ENCODE measurements around the gene MEGF10.

MEGF10 gene

DNA sequence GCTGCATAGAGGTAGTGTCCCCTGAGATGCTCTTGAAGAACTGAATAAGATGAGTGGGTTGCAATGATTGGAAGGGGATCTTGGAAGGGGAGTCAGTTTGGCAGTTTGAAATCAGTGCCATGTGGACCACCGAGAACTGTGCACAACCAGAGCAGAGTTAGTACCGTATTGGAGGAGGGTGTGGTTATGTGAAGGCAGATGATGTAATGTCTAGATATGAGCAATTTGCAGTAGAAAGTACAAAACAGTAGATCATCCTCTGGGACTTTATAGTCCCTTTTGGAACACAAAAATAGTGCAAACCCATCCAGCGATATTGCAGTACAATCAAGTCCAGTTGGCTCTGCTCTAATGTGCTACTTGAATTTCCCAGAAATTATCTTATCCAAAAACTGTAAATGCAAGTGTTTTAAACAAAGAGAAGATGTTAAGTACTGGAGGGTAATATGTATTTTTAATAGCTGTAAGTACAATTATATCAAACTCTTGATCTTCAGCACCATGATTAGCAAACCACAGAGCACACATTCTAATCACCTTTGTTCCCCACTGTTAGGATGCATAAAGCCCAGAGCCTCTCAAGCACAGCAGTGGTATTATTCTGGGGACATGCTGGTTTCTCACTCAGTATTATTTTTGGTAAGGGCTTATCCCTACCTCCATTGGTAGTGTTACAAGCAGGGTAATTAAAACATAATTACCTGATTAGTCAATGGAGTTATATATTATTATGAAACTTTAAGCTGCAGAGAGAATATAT lies 41.5 kb downstream of the MEGF10 start:
- no peak for DNase-seq

DNA sequence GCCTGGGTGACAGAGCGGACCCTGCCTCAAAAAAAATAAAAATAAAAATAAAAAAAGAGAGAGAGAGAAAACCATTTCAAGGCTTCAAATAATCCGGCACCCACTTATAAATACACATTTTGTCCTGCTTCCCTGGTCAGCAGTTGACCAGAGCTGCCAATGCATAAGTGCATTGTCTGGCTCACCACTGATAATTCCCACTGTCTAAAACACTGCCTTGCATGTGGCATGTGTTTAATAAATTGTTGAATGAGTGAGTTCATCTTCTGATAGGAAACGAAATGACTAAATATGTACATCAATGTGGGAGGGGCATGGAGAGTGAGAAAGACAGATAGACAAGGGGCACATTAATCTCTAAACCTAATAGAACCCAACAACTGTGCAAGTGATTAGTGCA lies 42.9 kb downstream of the MEGF10 start:
- DNase-seq, result no peak

DNA sequence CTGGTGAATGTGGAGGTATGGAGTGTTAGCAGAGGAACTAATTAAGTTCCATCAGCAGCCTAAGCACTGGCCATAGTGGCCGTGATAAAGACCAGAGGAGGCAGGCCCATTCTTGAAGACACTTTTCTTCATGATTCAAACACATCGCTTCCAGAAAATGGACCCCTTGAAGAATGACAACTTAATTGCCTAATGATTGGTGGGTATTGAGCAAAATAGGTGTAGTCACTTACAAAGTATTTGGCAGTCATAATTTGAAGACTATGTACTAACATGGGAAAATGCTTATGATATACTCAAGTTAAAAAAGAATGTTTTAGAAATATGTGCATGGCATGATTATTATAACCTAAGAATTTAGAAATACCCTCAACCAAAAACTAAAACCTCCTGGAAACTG lies 44.8 kb downstream of the MEGF10 start:
- no peak for DNase-seq

DNA sequence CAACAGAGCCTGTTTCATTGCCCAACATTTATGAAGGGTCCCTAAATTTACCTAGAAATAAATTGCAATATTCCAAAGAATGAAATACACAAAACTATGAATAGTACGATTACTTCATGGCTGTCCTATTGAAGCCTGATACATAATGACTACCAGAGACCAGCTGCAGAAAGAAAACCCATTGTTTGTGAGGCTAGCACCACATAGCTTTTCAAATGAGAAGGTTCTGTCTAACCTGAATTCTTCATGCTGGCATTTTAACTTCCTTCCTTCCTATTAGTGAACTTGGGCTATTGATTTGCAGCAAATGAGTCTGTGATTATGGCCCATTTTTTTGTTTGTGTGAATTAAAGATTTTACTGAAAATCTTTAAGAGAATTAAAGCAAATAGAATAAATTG lies 47.3 kb downstream of the MEGF10 start:
- DNase-seq, result no peak

DNA sequence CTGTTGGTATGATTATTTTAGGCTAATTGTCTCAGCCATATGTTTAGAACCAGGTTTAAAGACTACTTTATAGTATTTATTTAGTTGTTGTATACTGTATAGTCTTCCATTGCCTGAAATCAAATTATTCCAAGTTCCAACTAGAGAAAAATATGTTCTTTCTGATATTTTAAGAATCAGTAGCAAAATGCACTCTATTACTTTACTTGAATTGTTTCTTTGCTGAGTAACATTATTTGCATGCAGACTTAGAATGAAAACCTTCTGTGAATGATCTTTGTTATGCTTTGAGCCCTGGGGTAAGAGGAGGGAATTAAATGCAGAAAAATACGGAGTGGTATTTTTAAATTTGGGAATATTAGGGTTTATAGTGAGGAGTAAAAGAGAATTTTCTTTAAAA lies 47.9 kb downstream of the MEGF10 start:
- no peak for DNase-seq

DNA sequence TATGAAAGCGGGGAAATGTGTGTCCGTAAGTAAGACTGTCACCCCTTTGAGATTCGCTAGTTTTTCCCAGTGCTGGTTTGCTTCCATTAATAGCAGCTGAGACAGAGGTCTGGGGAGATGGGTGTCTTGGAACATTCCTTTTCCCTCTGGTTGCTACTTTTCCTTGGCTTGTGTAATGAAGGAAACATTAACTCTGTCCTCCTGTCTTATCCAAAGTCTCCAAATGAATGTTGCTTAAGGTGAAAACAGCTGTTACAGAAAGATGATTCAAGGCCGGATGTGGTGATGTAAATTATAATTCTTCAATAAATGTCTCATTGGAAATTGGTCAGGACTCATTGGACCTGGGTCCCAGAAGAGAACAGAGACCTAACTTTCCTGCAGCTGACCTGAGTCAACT lies 50.0 kb downstream of the MEGF10 start:
- DNase-seq, result no peak

DNA sequence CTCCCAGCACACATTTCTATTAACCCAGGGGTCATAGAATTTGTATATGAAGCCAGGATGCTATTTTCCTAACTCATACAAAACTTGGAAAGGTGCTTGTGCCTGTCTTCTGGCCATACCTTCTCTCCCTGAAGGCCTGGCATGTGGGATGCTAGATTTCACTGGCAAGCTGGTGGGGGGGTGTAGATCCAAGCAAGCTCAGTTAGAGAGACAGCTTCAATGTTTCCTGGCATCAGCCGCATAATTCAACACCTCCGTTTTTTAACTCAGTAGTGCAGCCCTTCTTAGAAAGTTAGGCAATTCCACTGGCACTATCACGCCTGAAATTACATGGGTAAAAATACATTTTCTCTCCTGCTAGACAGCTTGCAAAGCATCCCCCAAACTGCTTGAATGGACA lies 51.8 kb downstream of the MEGF10 start:
- DNase-seq, result no peak

DNA sequence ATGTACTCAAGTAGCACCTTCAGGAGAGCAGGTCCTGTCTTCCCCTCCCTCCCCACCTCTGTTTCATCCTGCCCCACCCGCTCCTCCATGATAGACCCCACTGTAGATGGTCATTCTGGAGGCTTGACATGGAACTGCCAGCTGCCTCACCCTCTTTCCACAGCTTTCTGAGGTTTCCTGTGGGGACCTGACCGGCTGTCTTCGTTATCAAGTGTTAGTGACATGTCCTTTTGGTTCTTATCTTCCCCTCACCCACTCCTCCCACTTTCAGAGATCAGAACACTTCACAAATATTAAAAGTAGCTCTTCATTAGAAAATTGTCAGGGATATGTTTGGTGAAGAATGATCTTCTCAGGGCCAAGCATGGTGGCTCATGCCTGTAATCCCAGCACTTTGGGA lies 52.7 kb downstream of the MEGF10 start:
- DNase-seq, result no peak

DNA sequence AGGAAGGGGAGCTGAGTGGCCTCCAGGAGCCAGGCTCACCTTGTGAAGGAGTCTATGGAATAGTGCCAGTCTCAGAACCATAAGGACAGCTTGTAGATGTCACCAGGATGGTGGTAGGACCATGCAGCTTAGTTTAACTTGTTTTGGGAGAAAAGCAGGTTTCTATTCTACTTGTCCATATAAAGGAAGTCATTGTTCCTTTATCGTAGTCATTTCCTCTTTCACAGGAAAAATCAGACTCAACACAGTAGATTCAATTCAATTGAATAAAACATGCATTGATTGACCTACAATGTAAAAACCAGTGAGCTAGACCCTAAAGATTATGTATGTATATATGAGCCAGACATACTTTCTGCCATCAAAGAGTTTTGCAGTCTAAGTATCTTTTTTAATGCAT lies 53.3 kb downstream of the MEGF10 start:
- no peak for DNase-seq

DNA sequence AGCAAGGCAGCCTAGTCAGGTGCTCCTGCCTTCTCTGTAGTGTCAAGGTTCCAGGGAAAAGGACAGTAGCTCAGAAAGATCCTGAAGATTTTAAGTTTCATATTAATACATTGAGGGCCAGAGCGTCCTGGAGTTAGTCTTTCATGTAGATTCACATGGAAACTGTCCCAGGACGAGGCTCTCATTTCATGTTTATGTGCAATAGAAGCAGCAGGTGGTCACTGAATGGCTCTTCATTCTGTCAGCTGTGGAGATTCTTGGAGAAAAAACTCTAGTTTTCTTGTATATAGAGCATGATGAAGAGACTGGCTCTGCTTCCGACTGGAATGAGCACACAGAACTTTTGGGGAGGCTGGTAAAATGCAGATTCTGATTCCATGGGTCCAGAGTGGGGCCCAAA lies 54.3 kb downstream of the MEGF10 start:
- DNase-seq, result no peak

DNA sequence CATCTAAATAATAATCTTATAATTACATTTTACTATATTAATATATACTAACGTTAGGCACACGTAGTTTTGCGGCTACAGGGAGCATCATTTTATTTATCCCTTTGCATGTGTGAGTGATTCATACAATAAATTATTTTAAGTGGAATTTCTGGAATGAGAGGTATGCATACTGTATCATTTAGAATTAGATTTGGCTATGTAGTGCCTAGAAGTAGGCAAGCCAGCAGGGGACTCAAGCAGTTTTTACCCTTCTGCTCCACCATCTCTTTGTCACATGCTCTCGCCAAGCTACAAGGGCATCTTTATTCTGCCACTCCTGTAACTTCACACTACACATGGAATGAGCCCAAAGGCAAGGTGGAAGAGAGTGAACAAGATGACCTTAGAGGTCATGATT lies 60.8 kb downstream of the MEGF10 start:
- DNase-seq, result no peak

DNA sequence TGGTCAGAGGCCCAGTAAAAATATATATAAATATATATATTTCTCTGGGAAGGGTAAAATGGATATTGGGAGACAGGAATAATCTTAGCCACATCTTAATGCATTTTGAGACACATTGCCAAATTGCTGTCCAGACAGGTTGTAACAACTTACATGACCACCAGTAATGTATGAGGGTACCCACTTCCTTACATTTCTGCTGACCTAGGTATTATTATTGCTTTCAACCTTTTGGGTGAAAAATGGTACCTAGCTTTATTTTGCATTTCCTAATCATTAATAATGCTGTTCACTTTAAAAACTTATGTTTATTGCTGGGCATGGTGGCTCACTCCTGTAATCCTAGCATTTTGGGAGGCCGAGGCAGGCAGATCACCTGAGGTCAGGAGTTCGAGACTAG lies 61.5 kb downstream of the MEGF10 start:
- DNase-seq, result no peak

DNA sequence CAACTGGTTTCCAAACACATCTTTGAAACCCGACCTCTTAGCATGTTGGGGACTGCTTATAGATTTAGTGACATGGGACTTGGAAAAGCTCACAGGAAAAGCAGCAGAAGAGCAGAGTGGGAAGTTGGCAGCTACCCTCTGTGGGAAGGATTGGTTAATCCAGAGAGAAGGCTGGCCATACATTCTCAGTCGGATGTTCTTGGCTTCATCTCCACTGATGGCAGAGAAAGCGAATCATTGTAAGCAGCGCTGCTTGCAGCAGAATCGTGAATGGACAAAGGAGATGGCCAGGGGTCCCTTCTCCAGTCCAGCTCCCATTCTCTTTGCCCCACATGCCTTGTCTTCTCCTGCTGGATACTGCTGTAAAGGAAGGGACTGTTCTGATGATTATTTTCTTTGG lies 62.7 kb downstream of the MEGF10 start:
- no peak for DNase-seq

DNA sequence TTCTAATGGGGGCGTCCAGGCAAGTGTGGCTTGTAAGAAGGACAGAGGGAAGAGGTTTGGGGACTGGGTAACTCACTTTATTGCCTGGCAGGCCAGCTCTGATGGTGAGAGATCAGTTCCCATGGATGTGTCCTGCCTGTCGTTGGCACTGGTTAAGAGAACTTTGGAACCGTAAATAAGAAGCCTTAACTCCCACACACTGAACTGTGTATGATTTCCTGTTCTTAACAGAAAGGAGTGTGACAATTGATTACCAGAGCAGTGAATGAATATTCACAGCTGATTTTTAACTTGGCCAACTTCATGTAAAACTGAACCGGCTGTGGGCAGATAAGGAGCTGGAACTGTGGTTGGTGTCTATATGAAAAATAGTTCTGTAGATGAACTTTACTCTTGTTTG lies 63.2 kb downstream of the MEGF10 start:
- DNase-seq, result no peak

DNA sequence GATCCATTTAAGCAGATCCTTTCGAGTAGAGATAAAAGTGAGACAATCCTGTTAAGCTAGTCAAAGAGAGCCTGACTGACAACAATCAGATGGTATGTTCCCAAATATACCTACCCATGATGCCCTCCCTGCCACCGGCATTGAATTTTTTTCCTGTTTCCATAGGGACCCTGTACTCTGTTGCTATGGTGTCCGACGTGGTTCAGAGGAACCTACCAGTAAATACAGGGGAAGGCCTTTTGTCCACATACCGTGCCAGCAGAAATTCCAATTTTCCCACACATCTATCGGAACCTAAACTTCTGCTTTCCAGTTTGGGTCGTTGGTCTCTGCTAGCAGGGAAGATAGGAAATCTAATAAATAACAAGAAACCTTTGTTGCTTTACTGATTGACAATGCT lies 64.7 kb downstream of the MEGF10 start:
- no peak for DNase-seq

DNA sequence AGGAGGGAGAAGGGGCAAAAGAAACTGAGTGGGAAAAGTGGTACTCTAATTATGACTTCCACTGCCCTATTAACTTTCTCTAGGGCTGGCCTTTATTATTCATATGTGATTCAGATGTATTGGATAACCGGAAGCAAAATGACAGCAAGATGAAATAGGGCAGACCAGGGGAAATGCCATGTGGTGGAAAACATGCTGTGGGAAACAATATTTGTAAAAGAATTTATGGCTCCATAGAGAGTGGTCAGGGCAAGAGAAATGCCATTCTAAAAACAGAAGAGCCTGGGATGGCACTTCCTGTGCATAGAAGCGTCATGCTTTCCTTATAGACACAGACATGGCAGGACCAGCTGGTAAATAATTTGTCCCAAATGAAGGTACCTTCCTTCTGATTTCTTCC lies 67.7 kb downstream of the MEGF10 start:
- no peak for DNase-seq

DNA sequence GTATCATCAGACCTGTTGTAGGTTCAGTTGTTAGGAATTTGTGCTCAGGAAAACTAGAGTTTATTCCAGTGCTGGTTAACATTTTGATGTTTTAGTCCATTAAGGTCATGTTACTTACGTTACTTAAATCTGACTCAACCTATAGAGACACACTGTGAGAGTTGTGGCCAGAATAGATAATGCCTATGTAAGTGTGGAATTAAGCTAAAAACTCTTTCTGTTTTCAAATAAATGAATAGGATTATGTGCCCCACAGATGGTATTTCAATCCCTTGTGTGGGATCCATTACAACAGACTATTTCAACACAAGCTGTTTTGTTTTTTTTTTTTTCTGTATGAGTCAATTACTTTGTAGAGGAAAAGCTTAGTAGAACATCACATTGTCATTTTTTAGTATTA lies 68.1 kb downstream of the MEGF10 start:
- no peak for DNase-seq

DNA sequence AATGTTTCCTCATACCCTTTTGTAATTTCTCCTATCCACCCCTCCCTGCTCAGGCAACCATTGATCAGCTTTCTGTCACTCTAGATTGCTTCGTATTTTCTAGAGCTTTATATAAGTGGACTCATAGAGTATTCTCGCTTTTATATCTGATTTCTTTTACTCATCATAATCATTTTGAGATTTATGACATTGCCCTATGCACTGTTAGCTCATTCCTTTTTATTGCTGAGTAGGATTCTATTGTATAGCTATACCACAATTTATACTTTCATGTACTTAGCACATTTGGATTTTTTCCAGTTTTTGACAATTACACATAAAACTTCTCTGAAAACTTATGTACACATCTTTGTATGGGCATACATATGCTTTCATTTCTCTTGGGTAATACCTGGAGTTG lies 68.9 kb downstream of the MEGF10 start:
- no peak for DNase-seq

DNA sequence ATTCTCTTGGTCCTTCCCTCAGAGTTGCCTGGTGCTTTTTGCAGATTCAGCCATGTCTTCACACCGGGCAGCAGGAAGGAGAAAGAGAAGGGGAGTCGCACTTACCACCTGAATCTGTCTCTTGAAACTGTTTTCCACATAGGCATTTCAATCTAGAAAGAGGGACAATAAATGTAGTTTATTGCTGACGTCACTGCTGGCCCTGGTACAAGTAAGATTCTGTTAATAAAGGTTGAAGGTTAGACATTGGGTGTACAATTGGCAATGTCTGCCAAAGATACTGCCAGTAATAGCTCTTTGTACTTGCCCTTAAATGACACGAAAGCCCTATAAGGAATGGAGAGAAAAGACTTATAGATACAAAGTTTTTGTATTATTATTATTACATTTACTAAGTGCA lies 72.8 kb downstream of the MEGF10 start:
- DNase-seq, result no peak

DNA sequence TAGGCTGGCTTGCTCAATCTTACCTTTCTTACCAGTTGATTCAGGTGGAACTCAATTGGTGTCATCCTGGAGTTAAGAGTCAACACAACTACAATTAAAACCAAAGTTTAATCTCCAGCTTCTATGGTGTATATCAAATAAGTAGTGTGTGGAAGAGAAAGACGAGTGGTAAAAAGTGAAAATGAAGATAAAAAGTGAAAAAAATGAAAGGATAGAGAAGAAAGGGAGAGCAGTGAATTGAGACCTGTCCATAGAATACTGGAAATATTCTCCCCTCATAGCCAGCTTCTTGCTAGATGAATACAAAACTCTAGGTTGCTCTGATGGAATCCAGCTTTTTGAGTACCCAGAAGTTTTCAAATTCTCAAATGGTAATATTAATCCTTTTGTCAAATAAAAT lies 76.4 kb downstream of the MEGF10 start:
- no peak for DNase-seq

DNA sequence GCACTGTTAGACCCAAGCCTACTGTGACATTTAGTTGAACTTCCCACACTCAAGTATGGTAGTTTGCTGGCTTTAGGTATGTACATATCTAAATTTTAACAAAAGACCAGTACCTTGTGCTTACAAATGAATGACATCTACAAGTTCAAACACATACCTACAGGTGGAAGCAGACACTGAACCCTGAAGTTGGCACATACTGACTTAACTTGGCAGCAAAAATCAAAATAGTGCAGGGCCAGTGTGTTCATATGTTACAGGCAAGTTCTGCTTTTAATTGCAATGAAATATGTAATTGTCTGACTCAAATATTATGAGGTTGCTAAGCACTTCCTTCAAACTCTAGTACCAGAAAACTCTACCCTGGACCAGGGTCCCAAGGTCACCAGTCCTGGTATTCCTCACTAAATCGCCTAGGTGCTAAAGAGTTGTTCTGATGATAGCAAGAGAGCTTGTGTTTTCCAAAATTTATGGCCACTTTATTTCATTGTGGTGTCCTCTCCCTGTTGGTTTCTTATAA lies 77.4 kb downstream of the MEGF10 start:
- DNase-seq, result no peak

DNA sequence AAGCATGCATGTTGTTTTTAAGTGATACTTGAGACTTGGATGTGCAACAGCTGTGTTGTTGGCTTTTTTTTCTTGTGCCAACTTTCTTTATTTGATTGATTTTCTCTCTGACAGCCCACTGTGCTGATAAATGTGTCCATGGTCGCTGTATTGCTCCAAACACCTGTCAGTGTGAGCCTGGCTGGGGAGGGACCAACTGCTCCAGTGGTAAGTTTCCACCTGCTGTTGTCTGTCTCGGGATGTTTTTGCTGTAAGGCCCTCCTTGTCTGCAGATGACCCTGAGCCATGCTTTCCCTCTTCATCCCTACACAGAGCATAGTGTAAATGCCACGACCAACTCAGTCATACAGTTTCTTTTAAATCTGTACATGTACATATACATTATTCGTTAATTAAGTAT lies 79.2 kb downstream of the MEGF10 start:
- no peak for DNase-seq

DNA sequence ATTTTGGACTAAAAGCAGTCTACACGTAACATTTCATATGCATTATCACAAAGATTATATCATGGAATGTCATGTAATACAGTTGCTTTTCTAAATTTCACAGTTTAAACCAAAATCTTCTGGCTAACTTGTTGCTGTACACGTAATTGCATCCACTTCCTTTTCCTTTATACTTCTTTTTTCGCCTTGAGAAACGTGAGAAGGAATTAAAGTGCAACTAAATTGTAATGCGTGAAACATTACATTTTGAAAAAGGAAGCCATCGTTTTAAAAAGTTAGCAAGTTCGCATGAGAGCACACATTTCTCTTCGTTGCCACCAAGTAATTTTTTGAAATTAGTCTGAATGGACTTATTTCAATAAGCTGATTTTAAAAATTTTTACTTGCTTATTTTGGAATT lies 80.0 kb downstream of the MEGF10 start:
- DNase-seq, result no peak

DNA sequence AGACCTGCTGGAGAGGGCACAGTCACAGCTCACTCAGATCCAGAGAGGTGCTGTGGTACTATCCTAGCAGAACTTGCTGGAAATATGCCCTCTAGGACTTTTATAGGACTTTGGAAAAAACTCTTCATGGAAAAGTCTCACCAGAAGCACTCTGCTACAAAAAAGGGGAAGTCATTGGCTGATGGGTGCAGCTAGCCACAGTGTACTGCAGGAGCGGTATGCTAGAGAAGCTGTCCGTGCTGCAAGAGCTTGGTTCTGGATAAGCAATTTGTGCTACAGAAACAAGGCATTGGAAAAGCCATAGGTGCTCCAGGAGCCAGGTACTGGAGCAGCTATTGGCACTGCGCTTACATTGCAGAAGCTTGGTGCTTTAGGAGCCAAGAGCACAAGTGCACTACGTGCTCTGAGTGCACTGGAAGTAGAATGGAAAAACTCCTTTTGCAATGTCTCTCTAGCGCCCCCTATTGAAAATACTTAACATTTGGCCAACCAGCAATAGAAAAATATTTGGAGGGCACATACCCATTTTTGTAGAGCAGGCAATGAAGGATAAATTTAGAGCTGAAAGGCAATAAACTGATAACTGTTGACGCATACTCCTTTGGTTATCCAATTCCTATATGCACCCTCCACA lies 83.4 kb downstream of the MEGF10 start:
- no peak for DNase-seq

DNA sequence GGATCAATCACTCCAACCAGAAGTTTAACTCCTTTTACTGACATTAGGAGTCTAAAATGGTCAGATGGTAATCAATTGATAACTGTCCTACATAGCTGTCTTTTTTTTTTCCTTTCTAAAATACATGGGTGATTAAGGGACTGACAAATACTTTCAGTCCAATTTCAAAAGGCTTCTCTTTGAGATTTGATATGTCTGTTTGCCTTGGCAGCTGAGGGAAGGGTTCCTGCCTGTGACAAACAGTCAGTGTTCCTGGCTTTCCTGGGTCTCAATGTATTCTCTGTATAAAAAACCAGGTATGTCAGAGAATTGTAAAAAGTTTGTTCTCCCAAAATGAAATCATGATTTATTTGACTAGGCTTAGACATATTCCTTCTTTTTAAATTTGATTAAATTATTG lies 84.5 kb downstream of the MEGF10 start:
- no peak for DNase-seq

All from CD4-positive, alpha-beta T cell treated with Interferon gamma for 1 hour (primary cell).